GM18861 (cell line): ENCODE results near the gene FBXW5.

Experiments
- ATAC-seq: cut with Tn5 transposase; IDR thresholded peaks from one replicate; pipeline ENCODE4 v1.9.1; 2021; ENCODE audit not compliant: unreplicated experiment

The FBXW5 gene

DNA sequence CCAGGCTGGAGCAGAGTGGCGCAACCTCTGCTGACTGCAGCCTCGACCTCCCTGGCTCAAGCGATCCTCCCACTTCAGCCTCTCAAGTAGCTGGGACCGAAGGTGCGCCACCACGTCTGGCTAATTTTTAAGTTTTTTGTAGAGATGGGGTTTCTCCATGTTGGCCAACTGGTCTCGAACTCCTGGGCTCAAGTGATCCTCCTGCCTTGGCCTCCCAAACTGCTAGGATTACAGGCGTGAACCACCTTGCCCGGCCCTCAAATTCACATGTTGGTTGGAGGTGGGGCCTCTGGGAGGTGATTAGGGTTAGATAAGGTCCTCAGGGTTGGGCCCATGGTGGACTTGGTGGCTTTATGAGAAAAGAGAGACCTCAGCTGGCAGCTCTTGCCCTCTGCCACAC lies 17.6 kb upstream of the FBXW5 start:
- no peak for ATAC-seq

DNA sequence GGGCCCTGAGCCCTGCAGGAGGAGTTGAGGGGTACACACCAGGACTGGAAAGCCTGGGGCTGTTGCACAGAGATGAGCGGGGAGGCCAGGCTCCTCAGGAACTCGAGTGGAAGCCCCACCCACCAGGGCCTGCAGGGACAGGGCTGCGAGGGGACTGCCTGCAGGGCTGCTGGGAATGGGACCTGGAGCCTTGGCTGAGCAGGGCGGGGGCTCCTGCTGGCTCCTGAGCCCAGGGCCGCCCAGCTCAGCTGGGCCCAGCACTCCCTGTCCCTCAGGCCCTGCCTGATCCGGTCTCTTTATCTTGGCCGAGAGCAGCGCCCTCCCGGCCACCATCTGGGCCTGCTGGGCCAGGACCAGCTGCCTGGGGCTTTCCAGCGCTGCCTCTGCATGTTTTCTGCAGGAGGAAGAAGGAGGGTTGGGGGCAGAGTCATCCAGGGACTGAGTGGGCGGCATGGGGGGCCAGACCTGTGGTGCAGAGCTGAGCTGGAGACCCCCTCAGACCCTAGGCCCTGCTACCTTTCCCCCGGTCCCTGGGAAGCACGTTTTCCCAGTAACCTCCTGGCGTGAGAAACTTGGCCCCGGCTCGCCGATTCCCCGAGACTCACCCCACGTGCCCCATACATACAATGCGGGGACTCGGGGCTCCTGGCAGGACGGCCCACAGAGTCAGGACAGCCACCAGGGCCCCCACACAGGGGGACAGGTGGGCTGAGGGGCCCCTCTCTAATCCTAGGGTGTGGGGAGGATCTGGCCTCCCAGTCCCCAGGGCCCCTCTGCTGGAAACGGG lies 16.9 kb upstream of the FBXW5 start:
- no peak for ATAC-seq

- ATAC-seq = no peak
Measured at GRCh38 chr9:136960938-136961275, 16.4 kb upstream of the FBXW5 start.

DNA sequence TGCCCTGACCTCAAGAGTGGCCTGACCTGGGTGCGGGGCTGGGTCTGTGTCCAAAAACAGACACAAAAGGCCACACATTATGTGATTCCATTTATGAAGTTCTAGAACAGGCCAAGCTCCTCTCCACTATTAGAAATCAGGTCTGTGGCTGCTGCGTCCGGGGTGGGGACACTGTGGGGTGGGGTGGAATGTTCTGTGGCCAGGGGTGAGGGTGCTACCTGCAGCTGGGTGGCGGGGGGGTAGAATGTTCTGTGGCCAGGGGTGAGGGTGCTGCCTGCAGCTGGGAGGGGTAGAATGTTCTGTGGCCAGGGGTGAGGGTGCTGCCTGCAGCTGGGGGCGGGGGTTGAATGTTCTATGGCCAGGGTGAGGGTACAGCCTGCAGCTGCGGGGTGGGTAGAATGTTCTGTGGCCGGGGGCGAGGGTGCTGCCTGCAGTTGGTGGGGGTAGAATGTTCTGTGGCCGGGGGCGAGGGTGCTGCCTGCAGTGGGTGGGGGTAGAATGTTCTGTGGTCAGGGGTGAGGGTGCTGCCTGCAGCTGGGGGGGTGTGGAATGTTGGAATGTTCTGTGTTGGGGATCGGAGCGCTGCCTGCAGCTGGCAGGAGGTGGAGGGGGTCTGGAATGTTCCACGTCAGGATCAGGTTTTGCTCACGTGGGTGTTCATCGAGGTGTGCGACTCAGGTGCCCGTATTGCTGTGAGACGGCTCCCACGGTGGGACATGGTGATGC lies 15.8 kb upstream of the FBXW5 start:
- ATAC-seq = no peak

DNA sequence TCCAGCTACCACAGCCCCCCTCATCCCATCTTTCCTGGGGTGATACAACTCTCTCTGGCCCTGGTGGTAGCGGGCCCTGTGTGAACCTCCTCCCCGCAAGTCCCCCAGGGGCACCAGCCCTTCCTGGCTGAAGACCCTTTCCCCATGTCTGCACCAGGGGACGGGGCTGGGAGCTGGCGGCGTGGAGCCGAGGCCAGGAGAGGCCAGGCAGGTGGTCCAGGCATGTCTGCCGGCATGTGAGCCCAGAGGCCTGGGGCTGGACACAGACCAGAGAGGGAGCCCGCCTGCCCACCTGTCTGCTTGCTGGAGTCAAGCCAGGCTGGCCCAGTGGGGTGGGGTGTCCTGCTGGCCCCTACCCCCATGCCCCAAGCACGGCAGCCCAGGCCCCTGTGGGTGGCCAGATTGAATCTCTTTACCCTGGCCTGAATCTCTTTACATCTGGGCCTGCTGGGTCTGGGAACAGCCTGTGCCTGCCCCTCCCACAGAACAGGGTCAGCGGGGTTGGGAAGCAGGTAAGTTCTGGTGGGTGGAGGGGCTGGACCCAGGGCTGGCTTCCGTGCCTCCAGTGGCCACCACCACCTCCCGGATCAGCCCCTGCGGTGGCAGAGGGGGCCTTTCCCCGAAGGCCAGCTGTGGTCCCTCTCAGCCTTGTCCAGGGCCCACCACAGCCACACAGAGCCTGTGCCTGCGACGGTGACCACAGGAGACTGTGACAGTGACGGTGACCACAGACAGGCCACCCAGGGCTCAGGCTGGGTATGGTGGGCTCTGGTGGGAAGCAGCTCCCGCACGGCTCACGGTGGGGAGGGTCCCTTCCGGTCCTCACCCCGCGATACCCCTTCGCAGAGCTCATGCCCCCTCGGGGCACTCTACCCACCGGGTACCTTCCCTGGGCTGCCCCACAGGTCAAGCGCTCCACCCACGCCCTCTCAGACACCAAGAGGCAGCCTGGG lies 14.6 kb upstream of the FBXW5 start:
- no peak for ATAC-seq

- ATAC-seq = no peak
Measured at GRCh38 chr9:136958473-136958872, 13.9 kb upstream of the FBXW5 start.

- no peak for ATAC-seq
Measured at GRCh38 chr9:136957901-136958300, 13.4 kb upstream of the FBXW5 start.

GRCh38 chr9:136957461-136957860 lies 12.9 kb upstream of the FBXW5 start:
- ATAC-seq = no peak

DNA sequence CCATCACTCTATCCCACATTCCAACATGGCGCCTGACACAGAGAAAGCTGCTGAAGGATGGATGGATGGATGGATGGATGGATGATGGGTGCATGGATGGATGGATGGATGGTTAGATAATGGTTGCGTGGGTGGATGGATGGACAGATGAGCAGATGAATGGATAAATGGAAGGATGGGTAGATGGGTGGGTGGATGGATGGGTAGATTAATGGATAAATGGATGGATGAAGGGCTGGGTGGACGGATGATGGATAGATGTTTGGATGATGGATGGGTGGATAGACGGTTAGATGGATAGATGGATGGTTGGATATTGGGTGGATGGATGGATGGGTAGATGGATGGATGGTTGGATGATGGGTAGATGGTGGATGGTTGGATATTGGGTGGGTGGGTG lies 12.1 kb upstream of the FBXW5 start:
- ATAC-seq = no peak

DNA sequence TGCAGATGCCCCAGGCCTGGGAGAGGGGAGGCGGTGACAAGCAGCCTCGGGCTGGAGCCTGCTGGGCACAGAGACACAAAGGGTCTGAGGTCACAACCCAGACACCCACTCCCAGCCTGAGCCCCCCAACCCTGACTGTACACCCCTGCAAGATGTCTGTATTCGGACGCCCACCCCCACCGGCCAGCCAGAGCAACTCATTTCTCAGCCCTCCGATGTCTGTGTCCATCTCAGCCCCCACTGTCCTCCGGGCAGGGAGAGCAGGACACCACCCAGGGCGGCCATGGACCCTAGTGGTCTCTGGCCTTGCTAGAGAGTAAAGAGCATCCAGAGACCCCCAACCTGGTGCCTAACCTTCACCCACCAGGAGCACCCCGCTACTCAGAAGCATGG lies 11.4 kb upstream of the FBXW5 start:
- no peak for ATAC-seq

- ATAC-seq = no peak
Measured at GRCh38 chr9:136955202-136955942, 10.8 kb upstream of the FBXW5 start.

- no peak for ATAC-seq
Measured at GRCh38 chr9:136954270-136955083, 9.9 kb upstream of the FBXW5 start.

GRCh38 chr9:136953771-136954269 lies 9.3 kb upstream of the FBXW5 start:
- no peak for ATAC-seq

- no peak for ATAC-seq
Measured at GRCh38 chr9:136952876-136953770, 8.6 kb upstream of the FBXW5 start.

GRCh38 chr9:136952321-136952850 lies 7.8 kb upstream of the FBXW5 start:
- no peak for ATAC-seq

DNA sequence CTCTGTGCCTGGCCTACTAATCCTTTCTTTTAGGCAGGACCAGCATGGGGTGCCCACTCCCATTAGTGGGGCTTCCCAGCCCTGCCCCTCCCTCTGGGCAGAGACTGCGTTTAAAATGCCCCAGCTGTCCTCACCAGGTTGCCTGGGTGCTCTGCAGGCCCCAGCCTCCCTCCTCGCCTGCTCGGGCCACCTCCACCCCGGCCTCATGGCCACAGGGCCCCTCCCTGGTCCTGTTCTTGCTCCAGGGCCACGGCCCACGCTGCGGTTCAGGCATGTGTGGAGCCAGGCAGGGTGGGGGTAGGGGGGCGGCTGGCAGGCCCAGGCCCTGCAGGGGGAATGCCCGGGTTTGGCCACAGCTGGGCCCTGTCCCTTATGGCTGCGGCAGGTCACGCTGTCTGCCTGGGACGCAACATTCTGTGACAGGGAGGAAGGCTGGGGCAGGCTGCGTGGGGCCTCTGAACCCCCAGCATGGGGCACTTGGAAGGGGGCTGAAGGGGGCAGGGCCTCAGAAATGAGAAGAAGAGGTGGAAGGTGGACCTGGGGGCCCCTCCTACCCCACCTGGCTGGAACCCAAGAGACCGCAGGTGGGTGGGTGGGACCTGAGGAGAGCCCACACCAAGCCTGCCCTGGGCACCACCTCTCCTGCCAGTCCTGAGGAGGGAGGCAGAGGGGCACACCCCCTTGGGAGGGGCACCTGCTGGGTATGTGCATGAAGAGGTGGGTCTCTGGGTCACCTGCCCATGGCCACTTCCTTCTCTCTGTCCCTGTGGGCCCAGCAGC lies 7.2 kb upstream of the FBXW5 start, which contains the start of gene LCN12:
TSS of gene LCN12 (plus strand) at position 733 of the 780 bp plus-strand sequence. CDS start 55 bp downstream, outside the sequence.
- ATAC-seq = no peak

DNA sequence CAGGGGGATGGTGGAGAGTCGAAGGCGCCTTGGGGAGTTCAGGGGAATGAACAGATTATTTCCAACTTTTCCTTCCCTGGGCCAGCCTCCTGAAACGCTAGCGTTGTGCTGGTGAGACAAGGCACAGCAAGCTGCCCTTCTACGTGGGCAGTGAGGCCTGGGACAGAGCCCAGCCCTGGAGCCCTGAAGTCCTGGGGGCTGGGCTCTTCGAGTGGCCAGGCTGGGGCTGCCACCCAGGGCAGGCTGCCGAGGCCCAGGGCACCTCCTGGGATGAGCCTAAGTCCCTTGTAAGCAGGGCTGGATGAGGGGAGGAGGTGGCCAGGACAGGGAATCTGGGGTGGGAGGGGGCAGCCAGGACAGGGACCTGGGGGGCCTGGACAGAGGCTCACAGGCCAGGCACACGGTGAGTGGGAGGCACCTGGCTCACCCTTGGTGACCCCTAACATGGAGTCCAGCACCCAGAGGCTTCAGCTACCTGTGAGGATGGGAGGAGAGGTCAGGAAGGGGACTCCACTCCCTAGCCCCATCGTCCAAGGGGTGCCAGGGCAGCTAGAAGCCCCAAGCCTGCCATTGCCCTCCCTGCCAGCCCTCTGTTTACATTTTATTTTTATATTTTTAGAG lies 6.2 kb upstream of the FBXW5 start:
- ATAC-seq = no peak
